HCT116 (cell line): ENCODE results near the gene SNRNP200.

ENCODE experiments used
- SP1 ChIP-seq: IDR thresholded peaks from 2 replicates; pipeline ENCODE4 v1.6.1; 2012; ENCODE audit warnings: low read depth
- TF ChIP-seq, protein P1 (sequence below), 3 experiments: fragments of 200-600 bp in 1 of 3; sonication (generic) in 1 of 3; IDR thresholded peaks in 2 of 3; conservative IDR thresholded peaks in 1 of 3; 2 replicates each; pipeline ENCODE4 v1.5.1; 2012 to 2017; ENCODE audit warnings: low read depth in 2 of 3, low read length in 2 of 3, antibody characterized with exemption in 1 of 3, borderline replicate concordance in 1 of 3, control low read depth in 1 of 3, mild to moderate bottlenecking in 1 of 3, mixed read lengths in 1 of 3, mixed run types in 1 of 3, moderate library complexity in 1 of 3; ENCODE audit not compliant: insufficient read depth in 1 of 3

DNA sequence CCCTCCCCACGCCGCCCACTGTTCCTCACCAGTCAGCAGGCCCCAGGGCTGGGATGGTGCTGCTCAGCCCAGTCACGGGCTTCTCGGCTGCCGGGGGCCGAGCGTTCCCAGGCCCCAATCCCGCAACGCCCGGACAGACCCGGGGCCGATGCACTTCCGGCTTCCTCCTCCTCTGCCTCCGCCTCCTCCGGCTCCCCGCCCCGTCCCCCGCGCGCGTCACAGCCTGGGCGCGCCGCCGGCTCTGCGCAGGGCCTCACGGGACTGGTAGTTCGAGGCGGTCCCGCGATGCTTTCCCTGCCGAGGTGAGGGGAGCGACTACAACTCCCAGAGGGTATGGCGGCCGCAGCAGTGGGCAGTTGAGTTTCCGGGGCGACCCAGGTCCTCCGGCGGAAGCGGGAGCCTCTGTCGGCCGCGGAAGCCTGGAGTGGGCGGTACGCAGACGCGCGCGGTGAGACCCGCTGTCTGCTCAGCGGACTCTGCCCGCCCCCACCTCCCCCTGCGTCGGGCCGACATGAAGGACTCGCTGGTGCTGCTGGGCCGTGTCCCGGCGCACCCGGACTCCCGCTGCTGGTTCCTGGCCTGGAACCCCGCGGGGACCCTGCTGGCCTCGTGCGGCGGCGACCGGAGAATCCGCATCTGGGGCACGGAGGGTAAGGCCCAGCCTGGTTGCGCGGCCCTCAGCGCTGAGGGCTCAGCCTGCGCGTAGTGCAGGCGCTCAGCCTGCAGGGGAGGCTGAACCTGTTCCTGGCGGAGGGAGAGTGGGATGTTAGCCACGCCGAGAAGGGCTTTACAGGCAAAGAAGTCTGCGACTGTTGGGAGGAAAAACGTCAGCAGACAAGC, 39.3 kb downstream of the SNRNP200 start, which contains the start of the genes CIAO1 and TMEM127:
- TF ChIP-seq, protein P1, sequence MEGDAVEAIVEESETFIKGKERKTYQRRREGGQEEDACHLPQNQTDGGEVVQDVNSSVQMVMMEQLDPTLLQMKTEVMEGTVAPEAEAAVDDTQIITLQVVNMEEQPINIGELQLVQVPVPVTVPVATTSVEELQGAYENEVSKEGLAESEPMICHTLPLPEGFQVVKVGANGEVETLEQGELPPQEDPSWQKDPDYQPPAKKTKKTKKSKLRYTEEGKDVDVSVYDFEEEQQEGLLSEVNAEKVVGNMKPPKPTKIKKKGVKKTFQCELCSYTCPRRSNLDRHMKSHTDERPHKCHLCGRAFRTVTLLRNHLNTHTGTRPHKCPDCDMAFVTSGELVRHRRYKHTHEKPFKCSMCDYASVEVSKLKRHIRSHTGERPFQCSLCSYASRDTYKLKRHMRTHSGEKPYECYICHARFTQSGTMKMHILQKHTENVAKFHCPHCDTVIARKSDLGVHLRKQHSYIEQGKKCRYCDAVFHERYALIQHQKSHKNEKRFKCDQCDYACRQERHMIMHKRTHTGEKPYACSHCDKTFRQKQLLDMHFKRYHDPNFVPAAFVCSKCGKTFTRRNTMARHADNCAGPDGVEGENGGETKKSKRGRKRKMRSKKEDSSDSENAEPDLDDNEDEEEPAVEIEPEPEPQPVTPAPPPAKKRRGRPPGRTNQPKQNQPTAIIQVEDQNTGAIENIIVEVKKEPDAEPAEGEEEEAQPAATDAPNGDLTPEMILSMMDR (IDR thresholded peaks at IDR 0.05 in 2 of 3, conservative IDR thresholded peaks at IDR 0.05 in 1 of 3; ENCODE audit: borderline replicate concordance in 1 of 3, insufficient read depth in 1 of 3, low read depth in 2 of 3, low read length in 2 of 3) = peak in 2 of 3 experiments; percentile 20 to 26; a peak in 2 of 6 replicates
- peak; percentile 77 for TF ChIP-seq SP1
